GM19324 (cell line): ENCODE measurements around the gene INPP5A.
"Not testable (repeated sequence)": the region's sequence is repeated elsewhere in the genome, so short reads cannot be mapped to it uniquely, and the experiment has no call there.

Experiments
- ATAC-seq: cut with Tn5 transposase; IDR thresholded peaks from one replicate; pipeline ENCODE4 v1.9.1; 2021; ENCODE audit warnings: mild to moderate bottlenecking, moderate library complexity; ENCODE audit not compliant: unreplicated experiment, low FRiP score

INPP5A gene

GRCh38 chr10:132728321-132728720 is 190.7 kb downstream of the INPP5A start:
- no peak for ATAC-seq

- no peak for ATAC-seq
These were observed 191.2 kb downstream of the INPP5A start for GRCh38 chr10:132728741-132729140.

- ATAC-seq, result no peak
These were observed 192.4 kb downstream of the INPP5A start for GRCh38 chr10:132729810-132730572.

- no peak for ATAC-seq
These were observed 193.0 kb downstream of the INPP5A start for GRCh38 chr10:132730573-132730953.

GRCh38 chr10:132732518-132732917 is 194.9 kb downstream of the INPP5A start:
- ATAC-seq, result no peak

GRCh38 chr10:132733926-132734325 is 196.3 kb downstream of the INPP5A start:
- ATAC-seq, result no peak

- ATAC-seq, result no peak
These were observed 197.8 kb downstream of the INPP5A start for GRCh38 chr10:132735341-132735775.

GRCh38 chr10:132735923-132736391 is 198.4 kb downstream of the INPP5A start:
- ATAC-seq, result no peak

- no peak for ATAC-seq
These were observed 199.9 kb downstream of the INPP5A start for GRCh38 chr10:132737390-132738048.

- ATAC-seq, result no peak
These were observed 201.1 kb downstream of the INPP5A start for GRCh38 chr10:132738454-132739224.

GRCh38 chr10:132739225-132739613 is 201.6 kb downstream of the INPP5A start:
- no peak for ATAC-seq

GRCh38 chr10:132740588-132740987 is 203.0 kb downstream of the INPP5A start:
- no peak for ATAC-seq

GRCh38 chr10:132742167-132742836 is 204.7 kb downstream of the INPP5A start:
- ATAC-seq, result no peak

GRCh38 chr10:132742837-132743194 is 205.2 kb downstream of the INPP5A start:
- no peak for ATAC-seq

- not testable (repeated sequence) for ATAC-seq
These were observed 205.8 kb downstream of the INPP5A start for GRCh38 chr10:132743196-132743924.

- ATAC-seq, result no peak
These were observed 206.4 kb downstream of the INPP5A start for GRCh38 chr10:132743925-132744490.

- no peak for ATAC-seq
These were observed 207.3 kb downstream of the INPP5A start for GRCh38 chr10:132744839-132745238.

GRCh38 chr10:132745511-132745910 is 207.9 kb downstream of the INPP5A start:
- ATAC-seq, result no peak

- no peak for ATAC-seq
These were observed 208.4 kb downstream of the INPP5A start for GRCh38 chr10:132745971-132746370.

- ATAC-seq, result no peak
These were observed 208.8 kb downstream of the INPP5A start for GRCh38 chr10:132746386-132746785.
